Measurements from ENCODE around the gene GJB5.
"Not testable (repeated sequence)": the region's sequence is repeated elsewhere in the genome, so short reads cannot be mapped to it uniquely, and the experiment has no call there.

The GJB5 gene

GRCh38 chr1:34754964-34755637 lies at the start of gene GJB5:
TSS of gene GJB5 (plus strand) at chr1:34755047. CDS start at chr1:34757331, 2,284 bp downstream.
- no peak for DNase-seq

GRCh38 chr1:34705077-34705476 lies 49.8 kb upstream of the GJB5 start:
- no peak for DNase-seq

DNA sequence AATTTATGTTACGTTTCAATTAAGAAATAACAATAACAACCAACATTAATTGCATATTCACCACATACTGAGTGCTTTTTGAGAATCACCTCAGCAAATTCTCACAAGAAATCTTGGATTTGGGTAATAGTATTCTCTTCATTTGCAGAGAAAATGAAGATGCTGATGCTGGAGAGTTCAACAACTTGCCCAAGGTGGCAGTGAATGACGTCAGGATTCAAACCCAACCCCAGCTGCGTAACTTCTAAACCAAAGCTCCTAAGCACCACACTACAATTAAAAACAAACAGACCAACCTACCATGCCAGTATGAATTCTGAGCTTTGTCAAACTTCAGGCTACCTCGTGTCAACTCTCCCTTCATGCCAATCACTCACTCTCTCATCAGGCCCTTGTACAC lies 46.7 kb upstream of the GJB5 start:
- DNase-seq = no peak

GRCh38 chr1:34709547-34709946 lies 45.3 kb upstream of the GJB5 start:
- DNase-seq = no peak

DNA sequence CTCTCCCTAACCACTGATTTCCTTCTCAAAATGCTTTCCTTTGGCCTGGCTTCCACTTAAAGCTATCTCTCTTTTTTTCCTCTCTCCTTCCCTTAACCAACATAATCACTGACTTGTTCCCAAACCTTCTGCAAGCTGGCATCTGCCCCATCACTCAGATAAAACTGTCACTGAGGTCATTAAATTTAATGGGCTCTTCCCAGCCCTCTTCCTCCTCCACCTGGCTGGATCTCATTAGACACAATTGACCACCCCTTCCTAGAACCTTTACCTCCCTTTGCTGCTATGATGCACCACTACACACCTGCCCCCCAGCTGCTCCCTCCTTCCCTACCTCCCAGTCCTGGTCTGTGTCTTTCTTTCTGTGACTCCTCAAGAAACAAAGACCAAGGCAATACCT lies 44.0 kb upstream of the GJB5 start:
- no peak for DNase-seq

DNA sequence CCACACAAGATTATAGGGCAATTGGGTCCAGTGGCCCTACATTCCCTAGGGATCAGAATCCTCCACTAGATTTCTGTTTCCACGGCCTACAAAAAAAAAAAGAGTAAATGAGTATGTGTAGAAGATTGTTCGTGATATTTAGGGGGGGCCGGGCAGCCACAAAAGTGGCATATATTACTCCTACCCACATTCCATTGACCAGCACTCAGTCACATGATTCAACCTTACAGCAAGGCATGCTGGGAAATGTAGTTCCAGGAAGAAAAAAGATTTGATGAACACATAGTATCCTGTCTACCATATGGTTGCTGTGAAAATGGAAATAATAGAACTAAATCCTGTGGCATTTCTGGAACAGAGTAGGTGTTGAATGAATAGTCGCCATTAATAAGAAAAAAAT lies 43.4 kb upstream of the GJB5 start:
- no peak for DNase-seq

DNA sequence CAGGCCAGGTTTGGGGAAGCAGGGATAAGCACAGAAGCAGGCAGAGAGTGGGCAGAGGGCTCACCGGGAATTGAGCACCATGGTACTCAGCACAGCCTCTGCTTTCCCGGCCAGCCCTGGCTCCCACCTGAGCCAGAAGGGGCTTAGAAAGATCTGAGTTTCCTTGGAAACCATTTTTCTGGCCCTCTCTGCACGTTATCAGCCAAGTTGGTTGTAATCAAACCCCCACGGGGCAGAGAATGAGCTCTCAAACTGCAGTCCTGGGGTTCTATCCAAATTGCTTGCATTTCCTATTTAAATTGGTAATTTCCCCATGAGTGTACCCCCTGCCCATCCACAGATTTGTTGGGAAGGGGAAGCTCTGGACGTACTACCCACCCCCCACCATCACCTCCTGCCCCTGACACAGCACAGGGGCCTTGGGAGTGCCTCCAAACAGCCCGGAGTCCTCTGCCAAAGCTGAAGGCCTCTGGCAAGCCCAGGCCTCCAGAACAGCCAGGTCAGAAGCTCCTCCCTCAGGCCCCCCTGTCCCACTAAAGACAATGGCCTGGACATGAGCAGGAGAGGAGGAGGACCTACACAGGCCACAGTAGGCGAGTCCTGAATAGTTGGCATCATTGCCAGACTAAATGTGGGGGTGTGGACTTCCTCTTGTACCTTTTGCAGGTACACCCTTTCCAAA lies 42.7 kb upstream of the GJB5 start:
- no peak for DNase-seq

- DNase-seq = no peak
Observed at GRCh38 chr1:34713443-34713842, 41.4 kb upstream of the GJB5 start.

- DNase-seq = no peak
Observed at GRCh38 chr1:34714386-34714785, 40.5 kb upstream of the GJB5 start.

GRCh38 chr1:34715139-34715538 lies 39.7 kb upstream of the GJB5 start:
- DNase-seq = no peak

DNA sequence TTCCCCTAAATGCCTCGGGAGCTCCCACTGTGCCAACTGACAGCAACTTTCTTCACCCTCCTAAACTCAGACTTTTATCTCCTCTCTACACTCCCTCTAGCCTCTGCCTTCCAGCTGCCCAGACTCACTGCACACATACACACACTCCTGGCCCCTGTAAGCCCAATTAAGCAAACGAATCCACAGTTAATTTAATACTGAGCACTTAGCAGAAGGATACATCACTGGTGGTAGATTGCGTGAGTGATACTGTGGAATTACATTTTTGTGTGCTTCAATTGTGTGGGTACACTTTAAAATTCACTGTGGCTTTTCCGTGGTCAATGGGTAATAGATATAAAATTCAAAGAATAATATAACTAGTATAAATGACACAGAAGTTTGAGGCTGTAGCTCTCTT lies 33.6 kb upstream of the GJB5 start:
- DNase-seq = no peak

GRCh38 chr1:34721646-34722355 lies 33.0 kb upstream of the GJB5 start:
- no peak for DNase-seq

- DNase-seq = no peak
Observed at GRCh38 chr1:34726861-34727260, 28.0 kb upstream of the GJB5 start.

GRCh38 chr1:34730485-34730884 lies 24.4 kb upstream of the GJB5 start:
- DNase-seq = no peak

GRCh38 chr1:34732831-34733230 lies 22.0 kb upstream of the GJB5 start:
- not testable (repeated sequence) for DNase-seq

GRCh38 chr1:34736692-34737091 lies 18.2 kb upstream of the GJB5 start:
- no peak for DNase-seq

DNA sequence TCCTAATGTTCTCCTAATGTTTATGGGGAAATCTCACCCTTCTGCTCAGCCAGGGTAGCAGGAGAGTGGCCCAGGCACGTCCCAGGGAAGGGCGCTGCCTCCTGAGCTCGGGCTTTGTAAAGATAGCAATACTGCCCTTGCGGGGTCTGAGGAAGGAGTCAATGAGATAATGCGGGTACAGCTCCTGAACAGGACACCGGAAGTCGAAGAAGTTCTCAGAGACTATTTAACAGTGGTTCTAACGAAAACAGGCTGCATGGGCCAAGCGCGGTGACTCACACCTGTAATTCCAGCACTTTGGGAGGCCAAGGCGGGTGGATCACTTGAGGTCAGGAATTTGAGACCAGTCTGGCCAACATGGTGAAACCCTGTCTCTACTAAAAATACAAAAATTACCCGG lies 17.6 kb upstream of the GJB5 start:
- not testable (repeated sequence) for DNase-seq

GRCh38 chr1:34739613-34740012 lies 15.2 kb upstream of the GJB5 start:
- no peak for DNase-seq

- no peak for DNase-seq
Observed at GRCh38 chr1:34740161-34740868, 14.5 kb upstream of the GJB5 start.

DNA sequence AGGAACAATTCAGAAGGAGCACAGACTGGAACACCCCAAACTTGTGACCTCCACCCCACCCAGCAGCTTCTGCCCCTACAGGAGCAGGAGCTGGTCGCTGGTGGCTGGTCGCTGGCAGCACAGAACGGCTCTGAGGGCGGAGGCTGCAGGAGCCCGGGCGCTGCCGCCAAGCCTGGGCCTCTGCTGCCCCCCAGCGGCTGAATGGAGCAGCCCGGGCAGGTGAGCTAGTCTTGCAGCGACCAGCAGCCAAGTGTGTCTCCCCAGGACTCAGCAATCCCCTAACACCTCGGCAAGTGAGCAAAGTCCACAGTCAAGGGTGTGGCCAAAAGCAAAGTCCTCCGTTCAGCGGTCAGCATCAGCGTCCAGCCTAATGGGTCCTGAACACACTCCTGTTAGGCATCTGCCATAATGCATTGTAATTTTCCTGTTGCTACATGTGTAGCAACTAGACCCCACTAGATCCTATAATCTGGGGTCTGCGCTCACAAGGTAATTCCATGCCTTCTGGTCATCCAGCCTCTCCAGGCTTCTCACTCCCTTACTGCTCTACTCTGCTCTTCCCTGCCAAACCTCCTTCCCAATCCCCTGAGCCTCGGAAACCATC lies 12.1 kb upstream of the GJB5 start:
- DNase-seq = peak; percentile 46

DNA sequence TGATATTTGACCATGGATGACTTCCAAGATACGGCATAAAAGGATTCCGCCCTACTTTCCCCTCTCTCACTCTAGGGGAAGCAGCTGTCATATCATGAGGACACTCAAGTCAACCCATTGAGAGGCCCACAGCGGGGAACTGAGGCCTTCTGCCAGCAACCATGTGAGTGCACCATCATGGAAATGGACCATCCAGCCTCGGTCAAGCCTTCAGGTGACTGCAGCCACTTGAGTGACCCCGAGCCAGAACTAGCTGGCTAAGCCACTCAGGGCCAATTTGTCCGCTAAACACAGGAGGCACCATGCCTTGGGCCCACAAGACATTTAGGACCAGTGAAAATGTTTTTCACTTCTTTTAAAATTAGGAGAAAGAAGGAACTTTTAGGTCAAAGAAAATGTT lies 11.1 kb upstream of the GJB5 start:
- no peak for DNase-seq

GRCh38 chr1:34744851-34745250 lies 10.0 kb upstream of the GJB5 start:
- no peak for DNase-seq

DNA sequence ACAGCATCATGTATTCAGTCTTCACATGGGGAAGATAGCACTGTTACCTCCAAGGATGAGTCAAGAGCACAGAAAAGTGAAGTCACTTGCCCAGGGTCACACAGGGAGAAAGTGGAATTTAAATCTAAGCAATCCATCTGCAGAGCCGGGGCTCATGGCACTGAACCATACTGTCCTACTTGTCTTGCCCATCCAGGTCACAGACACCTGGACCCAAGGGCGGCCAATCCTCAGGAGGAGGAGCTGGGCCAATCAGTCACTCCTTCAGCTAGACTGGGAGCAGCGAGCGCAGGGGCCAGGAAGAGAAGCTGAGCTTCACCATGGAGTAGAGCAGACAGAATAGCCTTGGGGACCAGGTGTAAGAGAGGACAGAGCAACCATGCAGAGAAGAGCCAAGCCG lies 9.2 kb upstream of the GJB5 start:
- DNase-seq = no peak

All from CD4-positive, alpha-beta T cell treated with Interferon gamma for 1 hour (primary cell).